ENCODE data around the gene ELAVL2. TPM values are rescaled to one million over a fixed set of nuclear protein-coding genes. Genes with fewer than 3 reads are reported as not detected.
"Not testable (repeated sequence)": the region's sequence is repeated elsewhere in the genome, so short reads cannot be mapped to it uniquely, and the experiment has no call there.

Gene ELAVL2
- total RNA-seq, 1 donor from 2014 or later: 311 TPM

- FAIRE-seq (no peak), DNase-seq (ENCODE audit: low spot score in 2 of 2) (no peak)
Measured at GRCh38 chr9:23730364-23730763, 95.7 kb downstream of the ELAVL2 start.

- FAIRE-seq: no peak
- DNase-seq (ENCODE audit: low spot score in 2 of 2): no peak
Measured at GRCh38 chr9:23728736-23729135, 97.3 kb downstream of the ELAVL2 start.

GRCh38 chr9:23725279-23725946 is 100.6 kb downstream of the ELAVL2 start:
- DNase-seq (ENCODE audit: low spot score in 2 of 2): no peak
- no peak for FAIRE-seq

DNA sequence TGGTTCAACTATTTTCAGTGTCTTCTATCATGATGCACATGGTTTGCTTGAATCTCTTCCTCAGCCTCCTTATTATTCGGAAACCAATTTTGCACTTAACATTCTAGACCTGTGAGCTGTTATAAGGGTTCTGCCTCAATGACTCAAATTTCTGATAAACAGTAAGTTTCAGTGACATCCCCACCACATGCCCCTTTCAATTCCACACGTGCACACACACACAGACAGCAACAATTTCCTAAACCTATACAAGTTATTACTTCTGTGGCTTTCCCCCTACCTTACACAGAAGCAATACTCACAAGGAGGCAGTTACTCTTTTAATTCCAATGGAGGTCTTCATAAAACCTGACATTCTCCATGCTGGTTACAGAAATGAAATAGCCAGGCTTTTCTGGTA is 102.4 kb downstream of the ELAVL2 start:
- FAIRE-seq (no peak), DNase-seq (ENCODE audit: low spot score in 2 of 2) (no peak)

DNA sequence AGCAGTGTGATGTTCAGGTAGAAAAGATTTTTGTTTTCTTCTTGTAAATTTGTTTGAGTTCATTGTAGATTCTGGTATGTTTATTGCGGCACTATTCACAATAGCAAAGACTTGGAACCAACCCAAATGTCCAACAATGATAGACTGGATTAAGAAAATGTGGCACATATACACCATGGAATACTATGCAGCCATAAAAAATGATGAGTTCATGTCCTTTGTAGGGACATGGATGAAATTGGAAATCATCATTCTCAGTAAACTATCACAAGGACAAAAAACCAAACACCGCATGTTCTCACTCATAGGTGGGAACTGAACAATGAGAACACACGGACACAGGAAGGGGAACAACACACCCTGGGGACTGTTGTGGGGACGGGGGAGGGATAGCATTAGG is 103.0 kb downstream of the ELAVL2 start:
- not testable (repeated sequence) for FAIRE-seq; DNase-seq (ENCODE audit: low spot score in 2 of 2)

DNA sequence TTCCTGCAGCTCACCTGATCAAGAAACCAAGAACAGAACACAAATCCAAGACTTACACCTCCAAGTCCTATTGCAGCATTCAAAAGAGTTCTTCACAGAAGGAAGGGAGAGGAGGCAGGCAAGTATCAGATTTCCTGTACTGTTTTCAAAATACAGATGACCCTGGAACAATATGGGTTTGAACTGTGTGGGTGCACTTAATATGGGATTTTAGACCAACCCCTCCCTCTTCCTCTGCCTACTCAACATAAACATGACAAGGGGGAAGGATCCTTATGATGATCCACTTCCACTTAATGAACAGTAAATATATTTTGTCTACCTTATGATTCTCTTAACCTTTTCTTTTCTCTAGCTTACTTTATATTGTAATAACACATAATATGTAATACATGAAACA is 104.6 kb downstream of the ELAVL2 start:
- DNase-seq (ENCODE audit: low spot score in 2 of 2): no peak
- no peak for FAIRE-seq

DNA sequence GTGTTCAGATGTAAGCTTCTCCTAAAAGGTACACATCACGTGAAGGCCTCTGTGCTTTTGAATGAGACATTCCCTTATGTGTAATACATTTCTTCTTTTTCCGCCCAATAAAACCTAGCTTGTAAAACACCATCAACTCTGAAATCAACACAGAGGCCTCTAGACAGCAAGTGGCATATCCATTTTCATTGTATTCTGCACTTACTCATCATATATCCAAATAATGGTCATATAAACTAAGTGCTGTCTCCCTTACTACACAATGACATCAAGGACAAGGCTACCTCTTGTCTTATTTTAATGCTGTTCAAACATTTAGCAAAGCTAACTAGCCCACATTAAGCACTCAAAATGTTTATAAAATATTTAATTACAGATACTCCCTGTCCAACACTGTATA is 108.5 kb downstream of the ELAVL2 start:
- DNase-seq (ENCODE audit: low spot score in 2 of 2) (no peak), FAIRE-seq (no peak)

DNA sequence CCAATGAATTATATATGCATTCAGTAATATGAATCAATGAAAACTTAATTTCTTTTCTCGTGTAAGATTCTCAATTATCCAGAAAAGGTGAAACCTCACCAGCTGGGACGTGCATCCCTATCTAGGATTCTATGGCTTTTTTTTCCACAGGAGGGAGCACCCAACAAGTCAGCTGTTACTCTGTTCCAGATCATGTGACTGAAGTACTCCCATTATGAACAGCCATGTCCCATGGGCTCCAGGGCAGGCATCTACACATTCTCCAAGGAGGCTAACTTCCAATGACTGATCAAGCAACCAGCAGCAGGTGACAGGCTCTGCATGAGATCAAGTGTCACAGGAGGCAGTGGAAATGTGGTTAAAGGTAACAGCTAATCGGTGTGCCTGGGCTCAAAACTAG is 118.8 kb downstream of the ELAVL2 start:
- FAIRE-seq: no peak
- DNase-seq (ENCODE audit: low spot score in 2 of 2): no peak

GRCh38 chr9:23702311-23702922 is 123.6 kb downstream of the ELAVL2 start:
- FAIRE-seq (no peak), DNase-seq (ENCODE audit: low spot score in 2 of 2) (no peak)

- no peak for DNase-seq (ENCODE audit: low spot score in 2 of 2)
- FAIRE-seq: no peak
Measured at GRCh38 chr9:23701291-23701690, 124.7 kb downstream of the ELAVL2 start.

DNA sequence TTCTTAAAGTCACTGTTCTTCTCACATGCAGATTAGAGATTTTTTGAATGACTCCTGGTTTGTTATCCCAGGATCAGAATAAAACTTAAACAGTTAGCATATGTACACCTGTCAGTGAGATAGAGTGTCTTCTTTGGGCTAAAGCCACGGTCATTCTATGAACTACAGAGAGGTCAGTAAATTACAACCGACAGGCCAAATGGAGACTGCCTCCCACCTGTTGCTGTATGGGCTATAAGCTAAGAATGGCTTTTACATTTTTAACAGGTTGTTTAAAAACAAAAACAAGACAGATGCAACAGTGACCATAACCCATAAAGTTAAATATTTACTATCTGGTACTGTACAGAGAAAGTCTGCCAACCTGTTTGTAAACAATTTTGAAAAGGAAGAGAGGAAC is 125.7 kb downstream of the ELAVL2 start:
- FAIRE-seq (no peak), DNase-seq (ENCODE audit: low spot score in 2 of 2) (no peak)

- FAIRE-seq (no peak), DNase-seq (ENCODE audit: low spot score in 2 of 2) (no peak)
Measured at GRCh38 chr9:23698161-23698560, 127.9 kb downstream of the ELAVL2 start.

DNA sequence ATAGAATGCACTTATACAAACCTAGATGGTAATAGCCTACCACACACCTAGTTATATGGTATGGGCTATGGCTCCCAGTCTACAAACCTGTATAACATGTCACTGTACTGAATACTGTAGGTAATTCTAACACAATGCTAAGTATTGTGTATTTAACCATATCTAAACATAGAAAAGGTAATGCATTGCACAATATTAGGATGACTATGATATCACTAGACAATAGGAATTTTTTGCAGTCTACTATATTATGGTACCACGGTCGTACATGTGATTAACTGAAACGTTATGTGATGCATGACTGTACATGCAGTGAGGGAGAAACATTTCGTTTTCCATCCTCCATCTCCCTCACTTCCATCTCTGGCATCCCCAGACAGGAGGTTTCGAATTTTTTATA is 130.5 kb downstream of the ELAVL2 start:
- no peak for DNase-seq (ENCODE audit: low spot score in 2 of 2)
- no peak for FAIRE-seq

- no peak for FAIRE-seq
Measured at GRCh38 chr9:23693374-23693773, 132.7 kb downstream of the ELAVL2 start.

DNA sequence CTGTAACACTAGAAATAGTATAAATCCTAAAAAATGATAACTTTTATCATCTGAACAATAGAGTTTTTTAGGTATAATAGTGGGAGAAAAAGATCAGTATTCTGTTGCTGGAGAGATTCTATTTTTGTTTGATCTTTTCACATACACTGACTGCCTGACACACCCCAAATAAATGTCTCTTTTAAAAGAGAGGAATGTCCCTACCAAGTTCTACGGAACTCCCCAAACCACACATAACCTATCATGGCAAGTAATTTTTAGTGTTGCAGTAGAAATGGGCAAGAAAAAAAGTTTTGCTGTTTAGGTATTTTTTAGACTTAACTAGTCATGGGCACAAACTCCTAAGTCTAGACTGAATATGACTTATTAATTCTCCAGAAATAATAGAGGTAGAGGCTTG is 139.1 kb downstream of the ELAVL2 start:
- FAIRE-seq: no peak
- no peak for DNase-seq (ENCODE audit: low spot score in 2 of 2)

More at GRCh38 chr9:23693374-23693773, 132.7 kb downstream of the ELAVL2 start:
- no peak for DNase-seq (ENCODE audit: low spot score in 2 of 2)

GRCh38 chr9:23686257-23686656 is 139.8 kb downstream of the ELAVL2 start:
- FAIRE-seq (no peak), DNase-seq (ENCODE audit: low spot score in 2 of 2) (no peak)

DNA sequence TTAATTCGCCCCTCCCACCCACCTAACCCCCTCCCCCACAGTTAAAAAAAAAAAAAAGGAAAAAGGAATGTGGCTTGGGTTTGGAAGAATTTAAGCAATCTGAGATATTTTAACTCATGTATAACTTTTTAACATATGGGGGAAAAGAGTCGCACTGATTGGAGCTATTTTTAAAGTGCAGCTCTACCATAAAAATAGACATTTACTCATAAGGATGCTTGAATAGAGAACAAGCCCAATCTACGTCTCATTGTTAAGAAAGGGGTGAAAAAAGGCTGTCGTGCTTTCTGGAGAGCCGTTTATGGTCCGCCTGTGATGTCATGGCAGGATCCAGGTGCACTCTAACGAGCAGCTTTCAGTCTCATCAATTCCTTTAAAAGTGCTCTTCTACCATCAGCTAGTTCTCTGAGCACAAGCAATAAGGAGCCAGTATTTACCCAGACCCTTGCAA is 142.4 kb downstream of the ELAVL2 start:
- DNase-seq (ENCODE audit: low spot score in 2 of 2) (no peak), FAIRE-seq (no peak)

GRCh38 chr9:23682891-23683431 is 143.1 kb downstream of the ELAVL2 start:
- no peak for DNase-seq (ENCODE audit: low spot score in 2 of 2)

GRCh38 chr9:23682352-23682751 is 143.7 kb downstream of the ELAVL2 start:
- FAIRE-seq (no peak), DNase-seq (ENCODE audit: low spot score in 2 of 2) (no peak)

More at GRCh38 chr9:23682891-23683431, 143.1 kb downstream of the ELAVL2 start:
- no peak for FAIRE-seq

DNA sequence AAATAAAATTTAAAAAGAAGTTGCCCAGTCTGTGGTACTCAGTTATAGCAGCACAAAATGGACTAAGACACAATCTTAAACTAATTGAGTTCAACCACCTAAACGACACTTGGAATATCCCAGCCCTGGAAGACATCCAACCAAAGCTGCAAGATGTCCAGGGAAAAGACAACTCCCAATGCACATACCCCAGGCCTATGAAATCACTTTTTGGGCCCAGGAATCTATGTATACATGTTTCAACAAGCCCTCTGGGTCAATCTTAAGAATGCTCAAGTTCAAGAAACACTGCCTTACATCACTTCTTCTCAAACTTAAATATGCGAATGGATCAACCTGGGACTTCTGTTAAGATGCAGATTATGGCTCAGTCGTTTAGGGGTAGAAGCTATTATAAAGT is 148.6 kb downstream of the ELAVL2 start:
- no peak for FAIRE-seq
- no peak for DNase-seq (ENCODE audit: low spot score in 2 of 2)

DNA sequence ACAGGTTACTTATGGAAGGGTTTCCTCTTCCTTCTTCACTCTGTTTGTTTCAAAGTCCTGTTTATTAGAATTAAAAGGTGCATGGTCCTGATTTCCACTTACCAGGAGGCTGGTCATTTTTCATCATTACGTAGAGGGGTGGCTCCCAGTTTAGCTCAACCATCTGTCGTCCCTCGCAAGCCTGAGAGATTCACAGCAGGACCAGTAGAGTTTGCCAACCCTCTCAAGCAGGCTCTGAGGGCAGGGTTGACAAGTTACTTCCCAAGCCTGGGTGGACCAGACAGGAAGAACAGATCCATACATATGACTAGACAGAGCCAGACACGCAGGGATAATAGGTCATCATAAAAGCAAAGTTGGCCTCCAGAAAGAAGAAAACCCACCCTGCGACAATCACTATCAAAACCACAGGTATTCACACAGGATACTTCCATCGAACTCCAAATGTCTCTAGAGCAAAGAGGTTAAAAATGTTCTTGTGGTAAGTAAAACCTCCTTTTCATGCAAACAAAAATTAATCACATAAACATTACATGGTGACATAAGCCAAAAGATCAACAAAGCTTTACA is 151.9 kb downstream of the ELAVL2 start:
- no peak for FAIRE-seq
- no peak for DNase-seq (ENCODE audit: low spot score in 2 of 2)

- DNase-seq (ENCODE audit: low spot score in 2 of 2): no peak
Measured at GRCh38 chr9:23672151-23672550, 153.9 kb downstream of the ELAVL2 start.

More at GRCh38 chr9:23672151-23672550, 153.9 kb downstream of the ELAVL2 start:
- no peak for FAIRE-seq
